Omental fat pad (tissue), 4 donors: ENCODE results near the gene ATP9B. TPM values are rescaled to one million over a fixed set of nuclear protein-coding genes. Genes with fewer than 3 reads are reported as not detected.

ENCODE experiments used
- ATAC-seq: fragments of 150-250 bp; one replicate; pipeline ENCODE4 v1.9.1; 2016; ENCODE audit warnings: mild to moderate bottlenecking, moderate library complexity; ENCODE audit not compliant: low FRiP score
- DNase-seq: peaks from one replicate; pipeline ENCODE4 v3.0.0-alpha.2; 2019; ENCODE audit warnings: low spot score
- CTCF ChIP-seq, 3 donors: fragments of 450-650 bp; IDR thresholded peaks; one replicate each; pipeline ENCODE4 v1.5.1; 2016 to 2017; ENCODE audit warnings: antibody characterized with exemption in 3 of 3, mild to moderate bottlenecking in 3 of 3, moderate library complexity in 2 of 3
- total RNA-seq, 4 donors: library from RNA; depleted of rRNA; stranded (reverse); fragments of >200 nt; gene quantifications; one replicate each; pipeline ENCODE4 v1.1.0, GENCODE V29; 2016

Gene ATP9B
- total RNA-seq, 4 donors from 2014 or later: 28.8 to 47.3 (median 39.8) TPM

DNA sequence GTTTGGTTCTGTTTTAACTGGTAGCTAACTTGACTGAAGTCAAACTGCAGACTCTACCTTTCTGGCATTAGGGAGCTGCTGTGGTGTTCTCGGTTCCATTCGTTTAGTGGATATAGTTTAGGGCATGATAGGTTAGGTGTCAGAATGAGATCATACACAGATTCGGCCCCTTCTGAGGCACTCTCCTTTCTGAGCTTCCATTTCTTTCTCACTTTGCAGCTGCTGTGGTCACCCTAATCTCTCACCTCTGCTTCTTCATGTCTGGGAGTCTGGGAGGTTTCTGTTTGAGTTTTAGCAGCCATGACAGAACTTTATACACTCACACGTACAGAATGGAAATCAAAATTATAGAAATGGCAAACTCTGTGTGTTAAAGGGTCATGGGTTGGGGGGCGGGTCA lies 122.8 kb downstream of the ATP9B start:
- TF ChIP-seq CTCF (IDR thresholded peaks at IDR 0.05): no peak
- ATAC-seq (no peak), DNase-seq (no peak)

DNA sequence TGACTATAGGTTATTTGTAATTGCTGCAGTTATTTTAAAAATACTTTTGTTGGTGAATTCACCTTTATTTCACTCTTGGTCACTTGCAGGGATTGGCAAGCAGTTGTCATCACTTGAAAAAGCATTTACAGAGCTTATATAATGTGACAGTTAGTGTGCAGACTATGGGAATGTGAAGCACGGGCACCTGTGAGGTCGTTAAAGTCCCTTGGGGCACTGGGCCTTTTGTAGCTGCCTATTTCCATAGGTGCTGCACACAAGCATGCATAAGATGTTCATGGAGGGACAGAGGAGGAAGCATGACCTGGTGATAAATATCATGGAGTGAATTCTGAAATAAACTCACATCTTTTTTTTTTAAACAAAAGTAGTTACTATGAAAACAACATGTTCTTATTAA lies 124.6 kb downstream of the ATP9B start:
- TF ChIP-seq CTCF (IDR thresholded peaks at IDR 0.05): no peak
- DNase-seq (no peak), ATAC-seq (no peak)

GRCh38 chr18:79195716-79196683 lies 126.8 kb downstream of the ATP9B start:
- ATAC-seq: no peak
- no peak for TF ChIP-seq CTCF (IDR thresholded peaks at IDR 0.05)

DNA sequence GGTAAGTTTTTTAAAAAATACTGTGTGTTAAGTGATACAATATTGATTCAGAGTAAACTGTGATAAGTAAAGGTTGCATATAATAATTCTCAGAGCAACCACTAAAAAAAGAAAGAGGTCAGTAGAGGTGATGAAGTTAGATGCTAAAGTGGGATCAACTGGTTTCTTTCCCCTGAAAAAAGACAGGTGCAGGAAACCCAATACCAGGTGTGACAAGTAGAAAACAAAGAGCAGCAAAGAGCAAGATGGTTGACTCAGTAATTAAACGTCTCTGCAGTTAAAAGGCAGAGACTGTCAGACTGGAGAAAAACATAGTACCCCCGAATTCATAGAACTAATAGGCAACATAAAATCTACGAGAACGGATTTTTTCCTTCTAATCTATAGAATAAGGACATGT lies 128.3 kb downstream of the ATP9B start:
- DNase-seq (no peak), ATAC-seq (no peak)
- TF ChIP-seq CTCF (IDR thresholded peaks at IDR 0.05): no peak

More at GRCh38 chr18:79195716-79196683, 126.8 kb downstream of the ATP9B start:
- no peak for DNase-seq

GRCh38 chr18:79199691-79200374 lies 130.6 kb downstream of the ATP9B start:
- DNase-seq: no peak
- no peak for ATAC-seq
- TF ChIP-seq CTCF (IDR thresholded peaks at IDR 0.05): no peak

DNA sequence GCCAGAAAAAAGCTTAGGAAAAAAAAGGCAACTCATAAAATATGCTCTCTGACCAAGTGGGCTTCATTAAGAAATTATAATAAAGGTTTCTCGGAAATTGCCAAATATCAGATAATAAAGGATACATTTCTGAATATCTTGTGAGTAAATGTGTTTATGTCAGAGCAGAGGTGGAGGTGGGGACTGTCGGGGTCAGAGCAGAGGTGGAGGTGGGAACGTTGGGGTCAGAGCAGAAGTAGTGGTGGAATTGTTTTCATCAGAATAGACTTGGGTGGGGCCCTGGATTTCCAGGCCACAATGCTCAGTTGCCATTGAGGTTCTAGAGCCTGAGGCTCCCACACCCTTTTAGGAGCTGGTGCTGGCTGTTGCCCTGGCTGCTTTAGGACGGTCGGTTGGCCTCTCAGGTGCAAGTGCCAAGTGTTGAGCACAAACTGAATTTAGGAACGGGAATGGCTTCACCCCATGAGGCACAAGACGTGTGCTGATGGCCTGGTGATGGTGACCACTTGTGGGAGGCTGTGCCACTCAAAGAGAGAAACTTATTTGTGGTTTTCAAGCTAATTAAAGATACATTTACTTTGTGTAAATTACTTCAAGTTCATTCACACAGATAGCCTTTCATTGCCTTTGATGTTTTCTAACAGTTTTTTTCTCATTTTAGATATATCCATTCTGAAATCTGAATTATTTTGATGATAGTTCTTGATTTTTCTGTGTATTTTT lies 131.5 kb downstream of the ATP9B start:
- ATAC-seq (peak; percentile 99), DNase-seq (no peak)
- no peak for TF ChIP-seq CTCF (IDR thresholded peaks at IDR 0.05)
